Measurements from ENCODE around the gene PIM3. TPM values are rescaled to one million over a fixed set of nuclear protein-coding genes. Genes with fewer than 3 reads are reported as not detected.

The PIM3 gene
- total and polyA plus RNA-seq, 2 of the 8 experiments (the other 6 are each of a cell fraction or from before 2014, with no cell fraction given): 22.6 to 30.0 TPM

GRCh38 chr22:50008151-50009040 lies 47.8 kb downstream of the PIM3 start (continued):
- TF ChIP-seq TEAD4 (IDR thresholded peaks at IDR 0.05; ENCODE audit: low read depth, low read length) (no peak), ASH2L (IDR thresholded peaks at IDR 0.05; ENCODE audit: low read length) (no peak), KDM5A (IDR thresholded peaks at IDR 0.05; ENCODE audit: low read length) (no peak), GABPA (IDR thresholded peaks at IDR 0.05; ENCODE audit: borderline replicate concordance, insufficient read depth, low read length) (no peak), SP1 (IDR thresholded peaks at IDR 0.05; ENCODE audit: low read depth, low read length) (no peak), RBBP5 (IDR thresholded peaks at IDR 0.05; ENCODE audit: borderline replicate concordance, low read depth, low read length) (no peak), POLR2AphosphoS5 (IDR thresholded peaks at IDR 0.05; ENCODE audit: low read depth, low read length) (no peak), CBX5 (IDR thresholded peaks at IDR 0.05; ENCODE audit: low read depth, low read length) (no peak), KDM4A (IDR thresholded peaks at IDR 0.05; ENCODE audit: low read depth, low read length, severe bottlenecking) (no peak), JUN (IDR thresholded peaks at IDR 0.05; ENCODE audit: low read depth, low read length) (no peak)

All from H1 (cell line).